GM19463 (cell line): ENCODE results near the gene PRRT1B.
"Not testable (repeated sequence)": the region's sequence is repeated elsewhere in the genome, so short reads cannot be mapped to it uniquely, and the experiment has no call there.

Experiments used
- ATAC-seq: cut with Tn5 transposase; IDR thresholded peaks from one replicate; pipeline ENCODE4 v1.9.1; 2021; ENCODE audit warnings: mild to moderate bottlenecking, moderate library complexity; ENCODE audit not compliant: unreplicated experiment

Gene PRRT1B

GRCh38 chr9:131549186-131549585 is 3.9 kb downstream of the PRRT1B start:
- ATAC-seq = not testable (repeated sequence)

- not testable (repeated sequence) for ATAC-seq
Observed at GRCh38 chr9:131550465-131550864, 5.1 kb downstream of the PRRT1B start.

- no peak for ATAC-seq
Observed at GRCh38 chr9:131552030-131552429, 6.7 kb downstream of the PRRT1B start.

- ATAC-seq = no peak
Observed at GRCh38 chr9:131554087-131554842, 8.9 kb downstream of the PRRT1B start.

GRCh38 chr9:131554843-131555351 is 9.6 kb downstream of the PRRT1B start:
- no peak for ATAC-seq

- no peak for ATAC-seq
Observed at GRCh38 chr9:131555841-131556673, 10.7 kb downstream of the PRRT1B start.

- ATAC-seq = no peak
Observed at GRCh38 chr9:131557855-131558548, 12.7 kb downstream of the PRRT1B start.

- ATAC-seq = no peak
Observed at GRCh38 chr9:131559421-131560000, 14.2 kb downstream of the PRRT1B start.

- ATAC-seq = no peak
Observed at GRCh38 chr9:131562032-131562959, 17.0 kb downstream of the PRRT1B start.

GRCh38 chr9:131565369-131565768 is 20.0 kb downstream of the PRRT1B start:
- no peak for ATAC-seq

GRCh38 chr9:131566158-131566557 is 20.8 kb downstream of the PRRT1B start:
- no peak for ATAC-seq

GRCh38 chr9:131567910-131568309 is 22.6 kb downstream of the PRRT1B start:
- ATAC-seq = no peak

- no peak for ATAC-seq
Observed at GRCh38 chr9:131574730-131575640, 29.7 kb downstream of the PRRT1B start.

GRCh38 chr9:131575946-131576853 is 30.9 kb downstream of the PRRT1B start:
- no peak for ATAC-seq

- ATAC-seq = no peak
Observed at GRCh38 chr9:131577005-131578000, 32.0 kb downstream of the PRRT1B start.

- no peak for ATAC-seq
Observed at GRCh38 chr9:131578021-131578420, 32.7 kb downstream of the PRRT1B start.
